Measurements from ENCODE around the gene SLC22A23.
A peak's percentile ranks its signal among the peaks of the same experiment; 100 is the strongest.

Gene SLC22A23

GRCh38 chr6:3456898-3457709 is at the start of gene SLC22A23:
Gene SLC22A23 (minus strand): TSS chr6:3457050. CDS start chr6:3456559, 491 bp downstream.
- peak; percentile 31 for DNase-seq

- DNase-seq, result no peak
Measured at GRCh38 chr6:3506200-3506599, 49.4 kb upstream of the SLC22A23 start.

- DNase-seq, result no peak
Measured at GRCh38 chr6:3504938-3505805, 48.3 kb upstream of the SLC22A23 start.

- DNase-seq, result no peak
Measured at GRCh38 chr6:3504354-3504753, 47.5 kb upstream of the SLC22A23 start.

- no peak for DNase-seq
Measured at GRCh38 chr6:3501826-3502500, 45.1 kb upstream of the SLC22A23 start.

GRCh38 chr6:3500262-3501014 is 43.6 kb upstream of the SLC22A23 start:
- DNase-seq, result peak; percentile 5

- no peak for DNase-seq
Measured at GRCh38 chr6:3499603-3500002, 42.8 kb upstream of the SLC22A23 start.

- no peak for DNase-seq
Measured at GRCh38 chr6:3496395-3496794, 39.5 kb upstream of the SLC22A23 start.

- DNase-seq, result no peak
Measured at GRCh38 chr6:3494391-3495100, 37.7 kb upstream of the SLC22A23 start.

GRCh38 chr6:3490625-3490980 is 33.8 kb upstream of the SLC22A23 start:
- no peak for DNase-seq

- DNase-seq, result no peak
Measured at GRCh38 chr6:3489961-3490624, 33.2 kb upstream of the SLC22A23 start.

GRCh38 chr6:3489027-3489757 is 32.3 kb upstream of the SLC22A23 start:
- no peak for DNase-seq

- no peak for DNase-seq
Measured at GRCh38 chr6:3484946-3485345, 28.1 kb upstream of the SLC22A23 start.

GRCh38 chr6:3484192-3484591 is 27.3 kb upstream of the SLC22A23 start:
- DNase-seq, result no peak

- no peak for DNase-seq
Measured at GRCh38 chr6:3483675-3484074, 26.8 kb upstream of the SLC22A23 start.

- DNase-seq, result no peak
Measured at GRCh38 chr6:3482869-3483268, 26.0 kb upstream of the SLC22A23 start.

GRCh38 chr6:3481640-3482039 is 24.8 kb upstream of the SLC22A23 start:
- no peak for DNase-seq

GRCh38 chr6:3480009-3480408 is 23.2 kb upstream of the SLC22A23 start:
- no peak for DNase-seq

GRCh38 chr6:3473773-3474172 is 16.9 kb upstream of the SLC22A23 start:
- DNase-seq, result no peak

- peak; percentile 65 for DNase-seq
Measured at GRCh38 chr6:3471711-3472110, 14.9 kb upstream of the SLC22A23 start.

- no peak for DNase-seq
Measured at GRCh38 chr6:3471286-3471685, 14.4 kb upstream of the SLC22A23 start.

Measured in COR-L47 (cell line).